Progenitor cell of endocrine pancreas (in vitro differentiated cells): Measurements from ENCODE around the gene BCDIN3D. TPM values are rescaled to one million over a fixed set of nuclear protein-coding genes. Genes with fewer than 3 reads are reported as not detected.

ENCODE experiments used
- DNase-seq: peaks from one replicate; pipeline ENCODE4 v3.0.0; 2021; ENCODE audit warnings: low spot score; ENCODE audit not compliant: unreplicated experiment
- H3K27ac Mint-ChIP-seq: 2 replicates; pipeline ENCODE4 v1.8.0; 2021; ENCODE audit warnings: mild to moderate bottlenecking, moderate library complexity, mixed read lengths
- H3K27me3 Mint-ChIP-seq: 2 replicates; pipeline ENCODE4 v1.8.0; 2021; ENCODE audit warnings: mixed read lengths
- H3K36me3 Mint-ChIP-seq: 2 replicates; pipeline ENCODE4 v1.8.0; 2022; ENCODE audit warnings: mixed read lengths; ENCODE audit not compliant: insufficient read depth
- H3K4me1 Mint-ChIP-seq: 2 replicates; pipeline ENCODE4 v1.8.0; 2021; ENCODE audit warnings: low read depth, mixed read lengths
- H3K4me3 Mint-ChIP-seq: 2 replicates; pipeline ENCODE4 v1.8.0; 2021; ENCODE audit warnings: low read depth, mild to moderate bottlenecking, moderate library complexity, mixed read lengths
- H3K9me3 Mint-ChIP-seq: 2 replicates; pipeline ENCODE4 v1.8.0; 2021; ENCODE audit warnings: low read depth, mixed read lengths
- CTCF ChIP-seq: fragments of 200-600 bp; sonication (generic); IDR thresholded peaks from one replicate; pipeline ENCODE4 v1.5.0; 2021; ENCODE audit warnings: antibody characterized with exemption, mild to moderate bottlenecking; ENCODE audit not compliant: unreplicated experiment
- total RNA-seq: library from RNA; stranded (reverse); gene quantifications from 2 replicates; pipeline ENCODE4 v1.2.1, GENCODE V29; 2021

Gene BCDIN3D
- total RNA-seq, 1 donor from 2014 or later: 7.3 TPM

GRCh38 chr12:49846032-49846431 is 3.1 kb upstream of the BCDIN3D start:
- Mint-ChIP-seq H3K9me3 (no peaks in the 10 kb centered on the region), H3K36me3 (no peaks in the 10 kb centered on the region), H3K4me3 (no peak overlapping the region), H3K27me3 (peaks cover 42% of the 10 kb centered on the region), H3K4me1 (peaks cover 13% of the 10 kb centered on the region), H3K27ac (no peak overlapping the region)
- no peak for TF ChIP-seq CTCF
- no peak for DNase-seq

- Mint-ChIP-seq H3K4me3 (peak overlapping the region; percentile 81), H3K4me1 (peaks cover 13% of the 10 kb centered on the region), H3K27ac (no peak overlapping the region), H3K27me3 (peaks cover 32% of the 10 kb centered on the region), H3K9me3 (no peaks in the 10 kb centered on the region), H3K36me3 (no peaks in the 10 kb centered on the region)
- no peak for TF ChIP-seq CTCF
- DNase-seq: no peak
Observed at GRCh38 chr12:49843876-49844437, 1.1 kb upstream of the BCDIN3D start.

- Mint-ChIP-seq H3K4me1 (peaks cover 13% of the 10 kb centered on the region), H3K36me3 (no peaks in the 10 kb centered on the region), H3K4me3 (peak overlapping the region; percentile 81), H3K9me3 (no peaks in the 10 kb centered on the region), H3K27ac (peak overlapping the region; percentile 96), H3K27me3 (peaks cover 26% of the 10 kb centered on the region)
- DNase-seq: no peak
- TF ChIP-seq CTCF: no peak
Observed at GRCh38 chr12:49843411-49843810, 505 bp upstream of the BCDIN3D start.

- no peak for DNase-seq
- Mint-ChIP-seq H3K36me3 (peaks cover 2% of the 10 kb centered on the region), H3K4me3 (no peak overlapping the region), H3K9me3 (no peaks in the 10 kb centered on the region), H3K27me3 (peaks cover 2% of the 10 kb centered on the region), H3K4me1 (peaks cover 13% of the 10 kb centered on the region), H3K27ac (no peak overlapping the region)
- peak; percentile 58 for TF ChIP-seq CTCF
Observed at GRCh38 chr12:49838973-49839633, 3.8 kb downstream of the BCDIN3D start.

- no peak for TF ChIP-seq CTCF
- Mint-ChIP-seq H3K4me1 (peaks cover 12% of the 10 kb centered on the region), H3K27me3 (no peaks in the 10 kb centered on the region), H3K36me3 (no peaks in the 10 kb centered on the region), H3K27ac (no peak overlapping the region), H3K9me3 (no peaks in the 10 kb centered on the region), H3K4me3 (no peak overlapping the region)
- no peak for DNase-seq
Observed at GRCh38 chr12:49832836-49833421, 10.0 kb downstream of the BCDIN3D start.
